ENCODE data around the gene OR2C3. TPM values are rescaled to one million over a fixed set of nuclear protein-coding genes. Genes with fewer than 3 reads are reported as not detected.
A peak's percentile ranks its signal among the peaks of the same experiment; 100 is the strongest.

The OR2C3 gene
- total and polyA plus RNA-seq, 2 of the 8 experiments (the other 6 are each of a cell fraction or from before 2014, with no cell fraction given) = not detected

- H2BK12ac ChIP-seq (ENCODE audit: low read depth, low read length) = no peak overlapping the region
- no peak for TF ChIP-seq CTBP2 (IDR thresholded peaks at IDR 0.05; ENCODE audit: borderline replicate concordance, insufficient read depth, insufficient read length, low read length)
- no peak for TF ChIP-seq CBX5 (IDR thresholded peaks at IDR 0.05; ENCODE audit: low read depth, low read length)
- TF ChIP-seq, protein P1, sequence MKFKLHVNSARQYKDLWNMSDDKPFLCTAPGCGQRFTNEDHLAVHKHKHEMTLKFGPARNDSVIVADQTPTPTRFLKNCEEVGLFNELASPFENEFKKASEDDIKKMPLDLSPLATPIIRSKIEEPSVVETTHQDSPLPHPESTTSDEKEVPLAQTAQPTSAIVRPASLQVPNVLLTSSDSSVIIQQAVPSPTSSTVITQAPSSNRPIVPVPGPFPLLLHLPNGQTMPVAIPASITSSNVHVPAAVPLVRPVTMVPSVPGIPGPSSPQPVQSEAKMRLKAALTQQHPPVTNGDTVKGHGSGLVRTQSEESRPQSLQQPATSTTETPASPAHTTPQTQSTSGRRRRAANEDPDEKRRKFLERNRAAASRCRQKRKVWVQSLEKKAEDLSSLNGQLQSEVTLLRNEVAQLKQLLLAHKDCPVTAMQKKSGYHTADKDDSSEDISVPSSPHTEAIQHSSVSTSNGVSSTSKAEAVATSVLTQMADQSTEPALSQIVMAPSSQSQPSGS (IDR thresholded peaks at IDR 0.05; ENCODE audit: low read length) = no peak
- no peak for TF ChIP-seq RFX5 (IDR thresholded peaks at IDR 0.05; ENCODE audit: borderline replicate concordance, low read depth, low read length)
- TF ChIP-seq TEAD4 (IDR thresholded peaks at IDR 0.05; ENCODE audit: low read depth, low read length) = no peak
- no peak for TF ChIP-seq POLR2A (IDR thresholded peaks at IDR 0.05; ENCODE audit: control extremely low read depth in 1 of 2, low read depth in 2 of 2, low read length in 2 of 2)
- no peak for TF ChIP-seq JUND (IDR thresholded peaks at IDR 0.05; ENCODE audit: low read length)
- TF ChIP-seq GTF2F1 (IDR thresholded peaks at IDR 0.05; ENCODE audit: borderline replicate concordance, low read depth, low read length) = no peak
- no peak for TF ChIP-seq RBBP5 (IDR thresholded peaks at IDR 0.05; ENCODE audit: borderline replicate concordance, low read depth, low read length)
- no peak for TF ChIP-seq KDM1A (IDR thresholded peaks at IDR 0.05; ENCODE audit: borderline replicate concordance, low read length)
- no peak for TF ChIP-seq CBX8 (IDR thresholded peaks at IDR 0.05; ENCODE audit: borderline replicate concordance, low read depth, low read length)
- TF ChIP-seq TCF12 (IDR thresholded peaks at IDR 0.05; ENCODE audit: low read depth, low read length) = no peak
- TF ChIP-seq SP4 (IDR thresholded peaks at IDR 0.05; ENCODE audit: low read length) = no peak
- H3K4me3 ChIP-seq (ENCODE audit: extremely low read depth in 1 of 4, insufficient read depth in 2 of 4, low read depth in 3 of 4, low read length in 4 of 4) = no peak overlapping the region
- no peaks in the 10 kb centered on the region for H4K20me1 ChIP-seq (replicated peaks in 1 of 2; ENCODE audit: control insufficient read depth in 1 of 2, insufficient read depth in 2 of 2, low read length in 2 of 2)
- H3K23ac ChIP-seq (ENCODE audit: insufficient read length) = no peak overlapping the region
- no peak overlapping the region for H3K9ac ChIP-seq (replicated peaks in 1 of 4; ENCODE audit: extremely low read depth in 1 of 4, low read depth in 3 of 4, low read length in 3 of 4)
- peaks cover 33 to 37% of the 10 kb centered on the region in 2 experiments; a peak in 3 of 4 replicates for H3K9me3 ChIP-seq (ENCODE audit: insufficient read depth in 2 of 2, low read depth in 1 of 2, low read length in 1 of 2)
- no peak overlapping the region for H2BK15ac ChIP-seq (ENCODE audit: low read length)
- no peaks in the 10 kb centered on the region; a peak in 1 of 7 replicates for H3K4me1 ChIP-seq (replicated peaks in 1 of 4; ENCODE audit: control insufficient read depth in 3 of 4, insufficient read depth in 4 of 4, low read length in 3 of 4)
- peak overlapping the region; percentile 25 for H3K4ac ChIP-seq (replicated peaks; ENCODE audit: insufficient read length, low read depth, low read length)
- no peaks in the 10 kb centered on the region for H3K27me3 ChIP-seq (replicated peaks in 1 of 4; ENCODE audit: control insufficient read depth in 3 of 4, extremely low read depth in 1 of 4, insufficient read depth in 3 of 4, low read length in 3 of 4)
- CTCF ChIA-PET (ENCODE audit: partially characterized antibody) = no interaction called here
- no peak overlapping the region for H3K18ac ChIP-seq (ENCODE audit: extremely low read depth, low read length)
- no peaks in the 10 kb centered on the region for H3K36me3 ChIP-seq (ENCODE audit: control insufficient read depth in 2 of 4, insufficient read depth in 4 of 4, low read length in 3 of 4)
- no peak overlapping the region for H3K14ac ChIP-seq (ENCODE audit: insufficient read length)
- no peak overlapping the region for H2BK120ac ChIP-seq (replicated peaks; ENCODE audit: low read depth, low read length)
- H3K4me2 ChIP-seq (ENCODE audit: insufficient read depth in 1 of 2, low read depth in 2 of 2, low read length in 2 of 2) = no peak overlapping the region
- H4K91ac ChIP-seq (replicated peaks; ENCODE audit: insufficient read length, low read length) = no peak overlapping the region
- no peak overlapping the region for H2AK5ac ChIP-seq (ENCODE audit: low read depth, low read length)
- no peak overlapping the region for H3K56ac ChIP-seq (replicated peaks; ENCODE audit: insufficient read length, low read depth, low read length)
- no peaks in the 10 kb centered on the region for H3K79me1 ChIP-seq (ENCODE audit: low read depth, low read length)
- H3K23me2 ChIP-seq (ENCODE audit: low read depth, low read length) = no peaks in the 10 kb centered on the region
- FAIRE-seq (no peak), DNase-seq (ENCODE audit: low read depth in 1 of 2, low spot score in 2 of 2) (no peak)
- H2BK5ac ChIP-seq (ENCODE audit: low read depth, low read length) = no peak overlapping the region
- H3K27ac ChIP-seq (ENCODE audit: low read depth, low read length) = no peak overlapping the region
- 76% methylated on average over 6 of the region's 6 CpGs; no CpG with 5 or more reads in 1 of the 2 experiments for WGBS, 2 experiments (ENCODE audit: extremely low coverage in 1 of 2, insufficient coverage in 1 of 2, insufficient read length in 1 of 2, insufficient replicate concordance in 2 of 2, low coverage in 1 of 2, low lambda C conversion rate in 2 of 2, missing lambda C conversion rate in 1 of 2)
- POLR2A ChIA-PET (ENCODE audit: partially characterized antibody) = no interaction called here
- no peak overlapping the region for H2AFZ ChIP-seq (ENCODE audit: low read length)
- H4K5ac ChIP-seq (ENCODE audit: insufficient read length, low read depth, low read length) = no peak overlapping the region
- H2BK20ac ChIP-seq (ENCODE audit: low read length) = no peak overlapping the region
- H3K79me2 ChIP-seq (ENCODE audit: control insufficient read depth in 1 of 2, insufficient read depth in 2 of 2, low read length in 2 of 2) = no peaks in the 10 kb centered on the region
- H4K8ac ChIP-seq (ENCODE audit: extremely low read depth, insufficient read depth, low read length) = no peak overlapping the region
These were observed 3.0 kb upstream of the OR2C3 start for GRCh38 chr1:247539215-247539614.

Measured in H1 (cell line).